Prostate gland (tissue), 2 donors: ENCODE results near the gene RNU6-8.

ENCODE experiments used
- CTCF ChIP-seq, 4 experiments: fragments of 200-600 bp in 2 of 4; fragments of 450-650 bp in 2 of 4; sonication (generic) in 2 of 4; IDR thresholded peaks; 1 replicate in 3 of 4; 2 replicates in 1 of 4; pipeline ENCODE4 v1.5.1; 2016 to 2019; ENCODE audit warnings: antibody characterized with exemption in 4 of 4, mild to moderate bottlenecking in 2 of 4, moderate library complexity in 2 of 4
- POLR2AphosphoS5 ChIP-seq: sonication (generic); formaldehyde crosslinking; IDR thresholded peaks from one replicate; pipeline ENCODE4 v1.6.1; 2017; ENCODE audit warnings: antibody characterized with exemption

GRCh38 chr14:32251530-32251929 is 48.5 kb upstream of the RNU6-8 start:
- TF ChIP-seq CTCF (IDR thresholded peaks at IDR 0.05): no peak
- TF ChIP-seq POLR2AphosphoS5: no peak
